ENCODE measurements around the gene DNAJC18.

DNAJC18 gene

GRCh38 chr5:139360384-139360783, 78.9 kb downstream of the DNAJC18 start:
- no peak for DNase-seq
